Measurements from ENCODE around the gene NCKAP5.

DNA sequence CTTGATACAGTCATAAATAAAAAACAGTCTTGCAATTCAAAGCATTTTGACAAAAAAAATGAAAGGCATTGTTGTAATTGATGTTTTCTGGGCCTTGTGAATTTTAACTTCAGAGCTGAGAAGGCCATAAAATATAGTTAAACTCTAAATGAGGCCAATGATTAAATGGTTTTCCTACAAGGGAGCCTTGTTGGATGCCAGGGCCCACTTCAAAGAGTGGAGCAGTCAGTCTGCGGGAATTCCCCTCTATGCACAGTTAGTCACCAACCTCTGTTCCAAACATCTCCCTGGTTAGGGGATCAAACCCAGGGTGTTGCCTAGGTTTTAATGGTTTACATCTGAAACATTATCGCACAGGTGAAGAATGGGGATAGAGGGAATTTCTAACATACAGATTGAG is 143.4 kb downstream of the NCKAP5 start:
- no peak for TF ChIP-seq ZNF768 (CRISPR knock-in tag; IDR thresholded peaks at IDR 0.05)
- TF ChIP-seq KDM2A (CRISPR knock-in tag; IDR thresholded peaks at IDR 0.05; ENCODE audit: borderline replicate concordance, low read depth): no peak
- TF ChIP-seq, protein P1, sequence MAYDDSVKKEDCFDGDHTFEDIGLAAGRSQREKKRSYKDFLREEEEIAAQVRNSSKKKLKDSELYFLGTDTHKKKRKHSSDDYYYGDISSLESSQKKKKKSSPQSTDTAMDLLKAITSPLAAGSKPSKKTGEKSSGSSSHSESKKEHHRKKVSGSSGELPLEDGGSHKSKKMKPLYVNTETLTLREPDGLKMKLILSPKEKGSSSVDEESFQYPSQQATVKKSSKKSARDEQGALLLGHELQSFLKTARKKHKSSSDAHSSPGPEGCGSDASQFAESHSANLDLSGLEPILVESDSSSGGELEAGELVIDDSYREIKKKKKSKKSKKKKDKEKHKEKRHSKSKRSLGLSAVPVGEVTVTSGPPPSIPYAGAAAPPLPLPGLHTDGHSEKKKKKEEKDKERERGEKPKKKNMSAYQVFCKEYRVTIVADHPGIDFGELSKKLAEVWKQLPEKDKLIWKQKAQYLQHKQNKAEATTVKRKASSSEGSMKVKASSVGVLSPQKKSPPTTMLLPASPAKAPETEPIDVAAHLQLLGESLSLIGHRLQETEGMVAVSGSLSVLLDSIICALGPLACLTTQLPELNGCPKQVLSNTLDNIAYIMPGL (CRISPR knock-in tag; IDR thresholded peaks at IDR 0.05; ENCODE audit: borderline replicate concordance in 1 of 2, low read depth in 1 of 2): no peak
- TF ChIP-seq, protein P2, sequence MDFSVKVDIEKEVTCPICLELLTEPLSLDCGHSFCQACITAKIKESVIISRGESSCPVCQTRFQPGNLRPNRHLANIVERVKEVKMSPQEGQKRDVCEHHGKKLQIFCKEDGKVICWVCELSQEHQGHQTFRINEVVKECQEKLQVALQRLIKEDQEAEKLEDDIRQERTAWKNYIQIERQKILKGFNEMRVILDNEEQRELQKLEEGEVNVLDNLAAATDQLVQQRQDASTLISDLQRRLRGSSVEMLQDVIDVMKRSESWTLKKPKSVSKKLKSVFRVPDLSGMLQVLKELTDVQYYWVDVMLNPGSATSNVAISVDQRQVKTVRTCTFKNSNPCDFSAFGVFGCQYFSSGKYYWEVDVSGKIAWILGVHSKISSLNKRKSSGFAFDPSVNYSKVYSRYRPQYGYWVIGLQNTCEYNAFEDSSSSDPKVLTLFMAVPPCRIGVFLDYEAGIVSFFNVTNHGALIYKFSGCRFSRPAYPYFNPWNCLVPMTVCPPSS (IDR thresholded peaks at IDR 0.05): no peak
- TF ChIP-seq RNF2 (conservative IDR thresholded peaks at IDR 0.05; ENCODE audit: low read depth): no peak
- no peak for TF ChIP-seq HNRNPUL1 (IDR thresholded peaks at IDR 0.05; ENCODE audit: low read depth, low read length)
- TF ChIP-seq, protein P3, sequence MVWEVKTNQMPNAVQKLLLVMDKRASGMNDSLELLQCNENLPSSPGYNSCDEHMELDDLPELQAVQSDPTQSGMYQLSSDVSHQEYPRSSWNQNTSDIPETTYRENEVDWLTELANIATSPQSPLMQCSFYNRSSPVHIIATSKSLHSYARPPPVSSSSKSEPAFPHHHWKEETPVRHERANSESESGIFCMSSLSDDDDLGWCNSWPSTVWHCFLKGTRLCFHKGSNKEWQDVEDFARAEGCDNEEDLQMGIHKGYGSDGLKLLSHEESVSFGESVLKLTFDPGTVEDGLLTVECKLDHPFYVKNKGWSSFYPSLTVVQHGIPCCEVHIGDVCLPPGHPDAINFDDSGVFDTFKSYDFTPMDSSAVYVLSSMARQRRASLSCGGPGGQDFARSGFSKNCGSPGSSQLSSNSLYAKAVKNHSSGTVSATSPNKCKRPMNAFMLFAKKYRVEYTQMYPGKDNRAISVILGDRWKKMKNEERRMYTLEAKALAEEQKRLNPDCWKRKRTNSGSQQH (CRISPR knock-in tag; IDR thresholded peaks at IDR 0.05; ENCODE audit: low read depth): no peak
- TF ChIP-seq, protein P4, sequence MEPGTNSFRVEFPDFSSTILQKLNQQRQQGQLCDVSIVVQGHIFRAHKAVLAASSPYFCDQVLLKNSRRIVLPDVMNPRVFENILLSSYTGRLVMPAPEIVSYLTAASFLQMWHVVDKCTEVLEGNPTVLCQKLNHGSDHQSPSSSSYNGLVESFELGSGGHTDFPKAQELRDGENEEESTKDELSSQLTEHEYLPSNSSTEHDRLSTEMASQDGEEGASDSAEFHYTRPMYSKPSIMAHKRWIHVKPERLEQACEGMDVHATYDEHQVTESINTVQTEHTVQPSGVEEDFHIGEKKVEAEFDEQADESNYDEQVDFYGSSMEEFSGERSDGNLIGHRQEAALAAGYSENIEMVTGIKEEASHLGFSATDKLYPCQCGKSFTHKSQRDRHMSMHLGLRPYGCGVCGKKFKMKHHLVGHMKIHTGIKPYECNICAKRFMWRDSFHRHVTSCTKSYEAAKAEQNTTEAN (CRISPR knock-in tag; conservative IDR thresholded peaks at IDR 0.05): no peak

Measured in HepG2 (cell line).